Measurements from ENCODE around the gene CABLES1.
"Not testable (repeated sequence)": the region's sequence is repeated elsewhere in the genome, so short reads cannot be mapped to it uniquely, and the experiment has no call there.

Gene CABLES1

GRCh38 chr18:23134780-23135549 is at the start of gene CABLES1:
TSS of gene CABLES1 (plus strand) at chr18:23135485. CDS start at chr18:23135763, 278 bp downstream.
- no peak for DNase-seq (ENCODE audit: low read depth)

GRCh38 chr18:23087352-23087751 is 47.9 kb upstream of the CABLES1 start:
- DNase-seq (ENCODE audit: low read depth): no peak

GRCh38 chr18:23088310-23088709 is 47.0 kb upstream of the CABLES1 start:
- no peak for DNase-seq (ENCODE audit: low read depth)

- DNase-seq (ENCODE audit: low read depth): not testable (repeated sequence)
Measured at GRCh38 chr18:23091017-23091993, 44.0 kb upstream of the CABLES1 start.

GRCh38 chr18:23092121-23092520 is 43.2 kb upstream of the CABLES1 start:
- no peak for DNase-seq (ENCODE audit: low read depth)

GRCh38 chr18:23093130-23093529 is 42.2 kb upstream of the CABLES1 start:
- DNase-seq (ENCODE audit: low read depth): not testable (repeated sequence)

- DNase-seq (ENCODE audit: low read depth): no peak
Measured at GRCh38 chr18:23093772-23094171, 41.5 kb upstream of the CABLES1 start.

- no peak for DNase-seq (ENCODE audit: low read depth)
Measured at GRCh38 chr18:23094411-23095190, 40.7 kb upstream of the CABLES1 start.

GRCh38 chr18:23095463-23095862 is 39.8 kb upstream of the CABLES1 start:
- DNase-seq (ENCODE audit: low read depth): no peak

- not testable (repeated sequence) for DNase-seq (ENCODE audit: low read depth)
Measured at GRCh38 chr18:23097016-23097415, 38.3 kb upstream of the CABLES1 start.

- DNase-seq (ENCODE audit: low read depth): no peak
Measured at GRCh38 chr18:23099621-23100020, 35.7 kb upstream of the CABLES1 start.

GRCh38 chr18:23101861-23102432 is 33.3 kb upstream of the CABLES1 start:
- no peak for DNase-seq (ENCODE audit: low read depth)

- DNase-seq (ENCODE audit: low read depth): no peak
Measured at GRCh38 chr18:23102493-23103261, 32.6 kb upstream of the CABLES1 start.

- no peak for DNase-seq (ENCODE audit: low read depth)
Measured at GRCh38 chr18:23103449-23103848, 31.8 kb upstream of the CABLES1 start.

GRCh38 chr18:23105030-23105429 is 30.3 kb upstream of the CABLES1 start:
- no peak for DNase-seq (ENCODE audit: low read depth)

GRCh38 chr18:23105581-23106219 is 29.6 kb upstream of the CABLES1 start:
- no peak for DNase-seq (ENCODE audit: low read depth)

- no peak for DNase-seq (ENCODE audit: low read depth)
Measured at GRCh38 chr18:23106575-23106974, 28.7 kb upstream of the CABLES1 start.

GRCh38 chr18:23107718-23108117 is 27.6 kb upstream of the CABLES1 start:
- DNase-seq (ENCODE audit: low read depth): no peak

GRCh38 chr18:23108496-23108895 is 26.8 kb upstream of the CABLES1 start:
- DNase-seq (ENCODE audit: low read depth): no peak

- DNase-seq (ENCODE audit: low read depth): not testable (repeated sequence)
Measured at GRCh38 chr18:23109163-23109562, 26.1 kb upstream of the CABLES1 start.
